T-cell (primary cell): Measurements from ENCODE around the gene NOM1. TPM values are rescaled to one million over a fixed set of nuclear protein-coding genes. Genes with fewer than 3 reads are reported as not detected.

ENCODE experiments used
- ATAC-seq, 4 experiments: fragments of 200-7000 bp in 3 of 4; fragments of 150-1000 bp in 1 of 4; cut with Tn5 transposase; replicated peaks in 1 of 4; 1 replicate in 3 of 4; 2 replicates in 1 of 4; pipeline ENCODE4 v1.10.0; 2021; ENCODE audit warnings: moderate library complexity in 3 of 4, mild to moderate bottlenecking in 2 of 4, moderate number of reproducible peaks in 1 of 4
- CTCF ChIA-PET, 2 donors: fragments of 300-600 bp; sonication (Branson Sonifier 250); formaldehyde crosslinking; loops; one replicate each; lab custom pipeline; 2022; ENCODE audit warnings: antibody characterized with exemption in 2 of 2; lab: Charles Lee
- POLR2A ChIA-PET, 2 donors: fragments of 300-600 bp; sonication (Branson Sonifier 250); formaldehyde crosslinking; loops; one replicate each; lab custom pipeline; 2022; ENCODE audit warnings: antibody characterized with exemption in 2 of 2; lab: Charles Lee
- DNase-seq, 35 experiments: peaks; one replicate each; pipeline versions ENCODE4 v3.0.0 to v3.0.0-alpha.2; 2013 to 2023
- H3K27ac ChIP-seq: one replicate; pipeline ENCODE4 v1.5.1; 2013; ENCODE audit warnings: low read length
- H3K27me3 ChIP-seq, 2 experiments: replicated peaks in 1 of 2; 1 replicate in 1 of 2; 2 replicates in 1 of 2; pipeline versions ENCODE4 v1.6.1 to v1.7.0; 2013; ENCODE audit warnings: low read length in 1 of 2, mixed read lengths in 1 of 2; ENCODE audit not compliant: control insufficient read depth in 2 of 2, insufficient read depth in 2 of 2; ENCODE audit errors: extremely low read depth in 1 of 2
- H3K36me3 ChIP-seq, 2 donors: 1 replicate in 1 of 2; 2 replicates in 1 of 2; pipeline versions ENCODE4 v1.6.1 to v1.7.0; 2013; ENCODE audit warnings: low read length in 1 of 2; ENCODE audit not compliant: control insufficient read depth in 2 of 2, insufficient read depth in 1 of 2; ENCODE audit errors: extremely low read depth in 1 of 2
- H3K4me1 ChIP-seq, 2 experiments: 1 replicate in 1 of 2; 2 replicates in 1 of 2; pipeline versions ENCODE4 v1.6.1 to v1.7.0; 2013; ENCODE audit warnings: low read length in 2 of 2, mixed read lengths in 1 of 2; ENCODE audit not compliant: insufficient read depth in 2 of 2, control insufficient read depth in 1 of 2; ENCODE audit errors: extremely low read depth in 1 of 2
- H3K4me3 ChIP-seq, 2 donors: 1 replicate in 1 of 2; 2 replicates in 1 of 2; pipeline versions ENCODE4 v1.5.1 to v1.7.0; 2013; ENCODE audit warnings: mild to moderate bottlenecking in 2 of 2, low read length in 1 of 2, moderate library complexity in 1 of 2; ENCODE audit not compliant: control insufficient read depth in 1 of 2; ENCODE audit errors: extremely low read depth in 1 of 2
- H3K9me3 ChIP-seq: 2 replicates; pipeline ENCODE4 v1.7.0; 2013
- H3K27ac Mint-ChIP-seq, 2 donors: one replicate each; pipeline ENCODE4 v1.8.0; 2020 to 2021; ENCODE audit warnings: mild to moderate bottlenecking in 2 of 2, mixed read lengths in 2 of 2
- H3K27me3 Mint-ChIP-seq, 2 donors: one replicate each; pipeline ENCODE4 v1.8.0; 2021 to 2022; ENCODE audit warnings: mixed read lengths in 2 of 2
- H3K36me3 Mint-ChIP-seq: one replicate; pipeline ENCODE4 v1.8.0; 2021; ENCODE audit warnings: mixed read lengths
- H3K4me1 Mint-ChIP-seq, 3 donors: one replicate each; pipeline ENCODE4 v1.8.0; 2020 to 2022; ENCODE audit warnings: mixed read lengths in 3 of 3, mild to moderate bottlenecking in 1 of 3
- H3K4me3 Mint-ChIP-seq, 3 donors: one replicate each; pipeline ENCODE4 v1.8.0; 2020 to 2022; ENCODE audit warnings: mild to moderate bottlenecking in 3 of 3, mixed read lengths in 3 of 3, moderate library complexity in 3 of 3
- H3K9me3 Mint-ChIP-seq, 3 donors: one replicate each; pipeline ENCODE4 v1.8.0; 2020 to 2022; ENCODE audit warnings: mixed read lengths in 3 of 3
- WGBS: methylation state at CpG from one replicate; pipeline ENCODE4 v1.1.5; 2013; ENCODE audit warnings: missing lambda C conversion rate; ENCODE audit not compliant: insufficient coverage; 5-methylcytosine and 5-hydroxymethylcytosine counted together
- total RNA-seq, 35 experiments: library from RNA in 6 of 35; stranded (reverse) in 6 of 35; fragments of 120-200 nt in 1 of 35; gene quantifications; one replicate each; pipeline versions ENCODE4 v1.2.1 to v1.2.4 and lab custom pipeline; 2013 to 2026

The NOM1 gene
- total RNA-seq, 5 donors from 2014 or later (not counting 1 experiment from before 2014, with no cell fraction given), result 31.7 to 47.8 (median 33.7) TPM

DNA sequence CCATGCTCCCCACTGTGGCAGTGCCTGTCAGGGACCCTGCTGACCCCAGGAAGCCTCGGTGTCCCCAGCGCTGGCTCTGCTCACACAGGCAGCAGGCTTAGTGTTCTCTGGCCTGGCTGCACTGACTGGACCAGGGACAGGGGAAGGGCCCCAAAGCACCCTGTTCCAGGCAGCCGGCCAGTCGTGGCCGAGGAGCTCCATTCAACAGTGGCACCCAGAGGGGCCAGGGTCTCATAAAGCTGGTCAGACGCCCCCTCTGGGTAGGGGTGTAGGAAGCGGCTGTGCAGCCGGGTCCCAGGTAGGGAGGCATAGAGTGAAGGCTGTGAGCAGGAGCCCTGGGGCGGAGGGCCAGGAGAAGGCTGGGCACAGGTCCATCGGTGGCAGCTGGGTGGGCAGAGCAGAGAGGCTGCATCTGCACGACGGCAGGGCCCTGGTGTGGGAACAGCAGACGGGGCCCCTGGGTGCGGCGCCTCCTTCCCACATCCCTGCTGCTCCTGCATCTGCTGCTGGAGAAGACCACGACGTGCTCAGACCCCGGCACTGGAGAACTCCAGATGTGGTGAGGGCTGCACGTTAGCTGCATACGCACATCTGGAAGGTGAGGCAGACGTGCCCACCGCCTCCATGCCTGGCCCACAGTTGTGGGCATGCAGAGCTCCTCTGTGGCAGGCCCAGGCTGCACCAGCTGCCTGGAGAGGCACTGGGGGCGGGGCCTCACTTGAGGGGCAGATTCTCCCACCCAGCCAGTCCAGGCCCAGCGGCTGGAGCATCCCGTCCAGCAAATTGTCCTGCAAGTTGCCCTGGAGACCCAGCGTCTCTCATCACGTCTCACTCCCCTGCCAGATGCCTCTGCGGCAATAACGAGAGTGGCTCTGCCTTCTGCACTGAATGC, 35.8 kb downstream of the NOM1 start:
- no peak for ATAC-seq
- no peaks in the 10 kb centered on the region for H3K36me3 ChIP-seq
- H3K36me3 Mint-ChIP-seq, result no peaks in the 10 kb centered on the region
- H3K4me3 ChIP-seq, result no peak overlapping the region
- no peak for DNase-seq
- H3K27me3 Mint-ChIP-seq, result peaks cover 4 to 10% of the 10 kb centered on the region in 2 donors
- ChIA-PET CTCF (no interaction called here), POLR2A (no interaction called here)
- H3K27ac ChIP-seq, result no peak overlapping the region
- no peaks in the 10 kb centered on the region for H3K9me3 ChIP-seq
- peaks cover 0 to 16% of the 10 kb centered on the region in 2 experiments for H3K27me3 ChIP-seq
- 90% methylated on average over 28 of the region's 29 CpGs for WGBS
- no peaks in the 10 kb centered on the region for H3K4me1 ChIP-seq
- H3K4me3 Mint-ChIP-seq, result no peak overlapping the region
- no peaks in the 10 kb centered on the region for H3K9me3 Mint-ChIP-seq
- H3K27ac Mint-ChIP-seq, result no peak overlapping the region
- no peaks in the 10 kb centered on the region for H3K4me1 Mint-ChIP-seq

DNA sequence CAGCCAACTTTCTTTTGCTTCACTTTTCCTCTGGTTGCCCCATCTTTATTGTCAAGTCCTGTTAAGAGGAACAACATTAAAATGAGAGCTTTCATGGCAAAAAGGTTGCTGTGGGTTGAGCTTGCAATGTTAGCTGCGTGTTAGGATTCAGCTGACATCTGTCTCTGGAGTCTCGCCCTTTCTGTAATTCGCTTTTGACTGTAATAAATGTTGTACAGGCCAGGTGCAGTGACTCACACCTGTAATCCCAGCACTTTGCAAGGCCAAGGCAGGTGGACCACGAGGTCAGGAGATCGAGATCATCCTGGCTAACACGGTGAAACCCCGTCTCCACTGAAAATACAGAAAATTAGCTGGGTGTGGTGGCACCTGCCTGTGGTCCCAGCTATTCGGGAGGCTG, 36.9 kb downstream of the NOM1 start:
- H3K27me3 Mint-ChIP-seq, result peaks cover 9 to 14% of the 10 kb centered on the region in 2 donors
- Histone ChIP-seq H3K9me3 (no peaks in the 10 kb centered on the region), H3K4me1 (no peaks in the 10 kb centered on the region), H3K36me3 (no peaks in the 10 kb centered on the region), H3K4me3 (no peak overlapping the region), H3K27me3 (peaks cover 0 to 22% of the 10 kb centered on the region in 2 experiments), H3K27ac (no peak overlapping the region)
- no peaks in the 10 kb centered on the region for H3K4me1 Mint-ChIP-seq
- no peak overlapping the region for H3K27ac Mint-ChIP-seq
- no peaks in the 10 kb centered on the region for H3K36me3 Mint-ChIP-seq
- WGBS, result 86% methylated on average over 7 of the region's 8 CpGs
- no peaks in the 10 kb centered on the region for H3K9me3 Mint-ChIP-seq
- POLR2A ChIA-PET, result interaction anchor here in 1 of 2 donors (0.7 kb wide), 1 partner anchor 12 kb away, joined by 5 read pairs; no protein-coding TSS in a partner anchor
- no peak for ATAC-seq
- no peak for DNase-seq
- no peak overlapping the region for H3K4me3 Mint-ChIP-seq
- CTCF ChIA-PET, result interaction anchor here in 1 of 2 donors (0.6 kb wide), 1 partner anchor 18 kb away, joined by 4 read pairs; no protein-coding TSS in a partner anchor

GRCh38 chr7:156988343-156989185, 39.1 kb downstream of the NOM1 start:
- DNase-seq (no peak), ATAC-seq (no peak)
- Mint-ChIP-seq H3K9me3 (no peaks in the 10 kb centered on the region), H3K4me1 (no peaks in the 10 kb centered on the region), H3K27me3 (peaks cover 10 to 29% of the 10 kb centered on the region in 2 donors), H3K4me3 (no peak overlapping the region), H3K36me3 (no peaks in the 10 kb centered on the region), H3K27ac (no peak overlapping the region)
- Histone ChIP-seq H3K9me3 (no peaks in the 10 kb centered on the region), H3K4me3 (no peak overlapping the region), H3K36me3 (no peaks in the 10 kb centered on the region), H3K27ac (no peak overlapping the region), H3K4me1 (no peaks in the 10 kb centered on the region), H3K27me3 (peaks cover 4 to 41% of the 10 kb centered on the region in 2 experiments)
- ChIA-PET CTCF (no interaction called here), POLR2A (no interaction called here)
- 83% methylated on average over 23 of the region's 27 CpGs for WGBS

DNA sequence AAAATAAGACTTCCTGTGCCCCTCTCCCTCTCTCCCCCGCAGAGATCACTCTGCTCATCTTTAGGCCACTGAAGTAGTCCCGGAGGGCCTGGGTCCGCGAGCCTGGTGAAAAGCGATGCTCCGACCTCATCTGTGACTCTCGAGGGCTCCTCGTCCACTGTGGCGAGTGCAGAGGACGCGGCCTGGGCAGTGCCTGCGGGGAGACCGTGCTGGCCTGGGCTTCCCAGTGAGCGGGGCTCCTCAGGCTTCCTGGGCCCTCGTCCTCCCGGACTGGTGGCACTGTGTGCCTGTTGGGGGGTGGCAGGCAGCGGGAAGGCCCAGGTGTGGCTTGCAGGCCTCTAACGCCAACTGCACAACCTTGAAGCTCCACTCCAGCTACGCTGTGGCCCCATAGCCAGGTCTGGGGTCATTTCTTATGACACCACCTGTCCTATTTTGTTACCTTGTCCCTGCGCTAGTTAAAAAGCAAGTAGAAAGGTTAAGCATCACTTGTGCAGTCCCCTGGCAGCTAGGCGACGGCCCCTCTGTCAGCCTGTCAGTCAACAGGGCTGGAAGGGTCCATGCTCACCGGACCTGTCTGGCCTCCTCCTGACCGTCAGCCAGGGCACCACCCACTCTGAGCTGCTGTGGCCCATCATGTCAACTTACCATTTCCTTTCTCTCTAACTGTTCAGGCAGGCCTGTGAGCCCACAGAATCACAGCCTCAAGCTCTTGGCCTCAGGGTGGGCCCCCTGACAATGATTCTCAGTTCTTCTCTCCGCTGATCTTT, 40.4 kb downstream of the NOM1 start:
- 84% methylated on average over 23 of the region's 25 CpGs for WGBS
- DNase-seq (no peak), ATAC-seq (no peak)
- H3K27ac ChIP-seq, result no peak overlapping the region
- H3K36me3 Mint-ChIP-seq, result no peaks in the 10 kb centered on the region
- H3K36me3 ChIP-seq, result no peaks in the 10 kb centered on the region
- H3K9me3 ChIP-seq, result no peaks in the 10 kb centered on the region
- peaks cover 14 to 40% of the 10 kb centered on the region in 2 donors for H3K27me3 Mint-ChIP-seq
- ChIA-PET CTCF (no interaction called here), POLR2A (interaction anchor here in 1 of 2 donors (0.7 kb wide), 1 partner anchor 271 kb away, joined by 4 read pairs; no protein-coding TSS in a partner anchor)
- no peaks in the 10 kb centered on the region for H3K9me3 Mint-ChIP-seq
- H3K4me1 Mint-ChIP-seq, result no peaks in the 10 kb centered on the region
- no peak overlapping the region for H3K27ac Mint-ChIP-seq
- H3K27me3 ChIP-seq, result peaks cover 8 to 52% of the 10 kb centered on the region in 2 experiments
- H3K4me3 ChIP-seq, result no peak overlapping the region
- no peak overlapping the region for H3K4me3 Mint-ChIP-seq
- H3K4me1 ChIP-seq, result no peaks in the 10 kb centered on the region

DNA sequence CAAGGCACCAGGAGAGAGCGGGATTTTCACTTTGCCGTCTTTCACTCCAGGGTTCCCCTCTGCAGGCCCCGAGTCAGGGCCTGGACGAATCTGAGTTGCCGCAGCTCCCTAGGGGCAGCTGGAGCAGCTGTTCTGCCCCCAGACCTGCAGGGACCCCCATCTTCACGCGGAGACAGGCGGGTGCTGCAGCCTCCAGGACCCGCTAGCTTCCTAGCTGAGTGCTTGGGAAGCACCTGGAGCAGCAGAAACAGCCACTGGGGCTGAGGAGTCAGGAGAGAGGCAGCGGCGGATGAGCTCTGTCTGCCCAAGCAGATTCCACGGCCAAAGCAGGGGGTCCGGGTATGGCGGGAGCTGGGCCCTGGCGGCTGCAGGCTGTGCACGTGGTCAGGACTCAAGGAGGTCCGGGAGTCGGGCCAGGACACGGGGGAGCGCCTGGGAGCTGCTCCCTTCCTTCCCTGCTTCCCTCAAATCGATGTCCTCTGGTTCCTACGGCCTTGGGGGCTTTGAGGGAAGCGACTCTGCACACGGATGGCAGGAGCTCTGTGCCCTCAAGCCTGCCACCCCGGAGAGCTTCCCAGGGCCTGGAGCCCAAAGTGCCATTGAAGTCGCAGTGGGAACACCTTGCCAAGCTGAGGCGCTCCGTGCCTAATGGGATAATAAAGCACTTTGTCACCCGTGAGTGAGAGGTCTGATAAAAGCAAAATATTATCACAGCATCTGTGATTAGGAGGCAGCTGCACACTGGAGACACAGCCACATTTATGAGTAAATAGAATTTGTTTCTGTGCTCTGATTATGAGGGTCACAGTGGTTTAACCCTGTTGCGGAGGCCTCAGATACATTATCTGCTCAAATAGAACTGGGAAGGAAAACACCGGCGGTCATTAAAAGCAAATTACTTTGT, 43.8 kb downstream of the NOM1 start:
- Mint-ChIP-seq H3K27me3 (peaks cover 41 to 62% of the 10 kb centered on the region in 2 donors), H3K4me3 (no peak overlapping the region), H3K9me3 (no peaks in the 10 kb centered on the region), H3K27ac (peak overlapping the region in 1 of 2 donors; percentile 14), H3K36me3 (no peaks in the 10 kb centered on the region), H3K4me1 (no peaks in the 10 kb centered on the region)
- Histone ChIP-seq H3K4me3 (no peak overlapping the region), H3K4me1 (no peaks in the 10 kb centered on the region), H3K9me3 (no peaks in the 10 kb centered on the region), H3K27me3 (peaks cover 9 to 68% of the 10 kb centered on the region in 2 experiments), H3K36me3 (no peaks in the 10 kb centered on the region), H3K27ac (no peak overlapping the region)
- ChIA-PET CTCF (no interaction called here), POLR2A (no interaction called here)
- DNase-seq, result no peak
- no peak for ATAC-seq
- 53% methylated on average over 22 of the region's 32 CpGs for WGBS
